ENCODE results near the gene ZNF646.

Gene ZNF646

DNA sequence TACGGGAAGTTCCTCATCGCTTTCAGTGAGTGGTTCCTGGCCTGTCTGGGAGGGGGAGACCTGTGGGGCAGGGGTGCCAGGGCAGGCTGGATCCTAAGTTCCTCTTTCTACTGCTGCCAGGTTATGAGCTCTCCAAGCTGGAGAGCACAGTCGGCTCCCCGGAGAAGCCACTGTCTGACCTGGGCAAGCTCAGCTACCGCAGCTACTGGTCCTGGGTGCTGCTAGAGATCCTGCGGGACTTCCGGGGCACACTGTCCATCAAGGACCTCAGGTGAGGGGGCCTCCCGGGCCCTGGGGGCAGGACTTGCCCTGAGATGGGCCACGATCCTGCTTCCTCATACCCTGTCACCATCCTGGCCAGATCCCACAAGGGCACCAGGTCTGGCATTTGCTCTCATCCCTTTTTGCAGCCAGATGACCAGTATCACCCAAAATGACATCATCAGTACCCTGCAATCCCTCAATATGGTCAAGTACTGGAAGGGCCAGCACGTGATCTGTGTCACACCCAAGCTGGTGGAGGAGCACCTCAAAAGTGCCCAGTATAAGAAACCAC, 56.2 kb downstream of the ZNF646 start:
- Histone ChIP-seq H4K20me1 (ENCODE audit: insufficient read depth, low read length) (no peaks in the 10 kb centered on the region), H3K27ac (ENCODE audit: low read length) (no peak overlapping the region), H3K27me3 (ENCODE audit: insufficient read depth, low read length, poor library complexity) (no peaks in the 10 kb centered on the region), H3K9ac (ENCODE audit: low read depth, low read length) (no peak overlapping the region), H3K9me3 (ENCODE audit: insufficient read depth, low read length, severe bottlenecking) (no peaks in the 10 kb centered on the region), H3K4me3 (ENCODE audit: low read depth in 1 of 2, low read length in 2 of 2) (no peak overlapping the region), H3K4me1 (ENCODE audit: insufficient read depth, low read length) (no peaks in the 10 kb centered on the region), H3K36me3 (ENCODE audit: insufficient read depth, low read length) (peaks cover 50% of the 10 kb centered on the region), H3K79me2 (ENCODE audit: insufficient read depth, low read length) (no peaks in the 10 kb centered on the region), H3K4me2 (ENCODE audit: insufficient read depth, low read length) (no peak overlapping the region), H2AFZ (ENCODE audit: low read depth, low read length) (no peak overlapping the region)
- TF ChIP-seq, protein P1, sequence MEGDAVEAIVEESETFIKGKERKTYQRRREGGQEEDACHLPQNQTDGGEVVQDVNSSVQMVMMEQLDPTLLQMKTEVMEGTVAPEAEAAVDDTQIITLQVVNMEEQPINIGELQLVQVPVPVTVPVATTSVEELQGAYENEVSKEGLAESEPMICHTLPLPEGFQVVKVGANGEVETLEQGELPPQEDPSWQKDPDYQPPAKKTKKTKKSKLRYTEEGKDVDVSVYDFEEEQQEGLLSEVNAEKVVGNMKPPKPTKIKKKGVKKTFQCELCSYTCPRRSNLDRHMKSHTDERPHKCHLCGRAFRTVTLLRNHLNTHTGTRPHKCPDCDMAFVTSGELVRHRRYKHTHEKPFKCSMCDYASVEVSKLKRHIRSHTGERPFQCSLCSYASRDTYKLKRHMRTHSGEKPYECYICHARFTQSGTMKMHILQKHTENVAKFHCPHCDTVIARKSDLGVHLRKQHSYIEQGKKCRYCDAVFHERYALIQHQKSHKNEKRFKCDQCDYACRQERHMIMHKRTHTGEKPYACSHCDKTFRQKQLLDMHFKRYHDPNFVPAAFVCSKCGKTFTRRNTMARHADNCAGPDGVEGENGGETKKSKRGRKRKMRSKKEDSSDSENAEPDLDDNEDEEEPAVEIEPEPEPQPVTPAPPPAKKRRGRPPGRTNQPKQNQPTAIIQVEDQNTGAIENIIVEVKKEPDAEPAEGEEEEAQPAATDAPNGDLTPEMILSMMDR (IDR thresholded peaks at IDR 0.05; ENCODE audit: borderline replicate concordance, extremely low read depth, low read length, poor library complexity, severe bottlenecking) = no peak
- TF ChIP-seq EZH2 (IDR thresholded peaks at IDR 0.05; ENCODE audit: borderline replicate concordance, low read depth, low read length, severe bottlenecking) = no peak
- no peak for DNase-seq
- ATAC-seq (ENCODE audit: insufficient read depth, low read depth) = no peak

DNA sequence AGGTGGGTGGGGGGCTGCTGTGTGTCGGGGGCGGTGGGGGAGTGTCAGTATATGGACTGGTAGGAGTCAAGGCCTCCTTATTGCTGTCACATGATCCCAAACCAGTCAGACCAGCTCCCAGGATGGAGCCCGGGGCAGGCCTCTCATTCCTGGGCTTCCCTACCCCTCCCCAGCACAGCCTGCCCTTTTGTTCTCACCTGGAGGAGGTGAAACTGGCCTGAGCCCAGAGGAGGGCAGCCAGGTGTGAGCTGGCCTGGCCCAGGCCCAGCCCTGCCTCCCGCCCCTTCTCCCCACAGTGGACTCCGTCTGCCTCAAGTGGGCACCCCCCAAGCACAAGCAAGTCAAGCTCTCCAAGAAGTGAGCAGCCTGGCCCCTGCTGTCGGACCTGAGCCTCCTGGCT, 56.7 kb downstream of the ZNF646 start:
- no peak overlapping the region for H3K27ac ChIP-seq (ENCODE audit: low read length)
- no peak overlapping the region for H3K4me3 ChIP-seq (ENCODE audit: low read depth in 1 of 2, low read length in 2 of 2)
- H3K4me2 ChIP-seq (ENCODE audit: insufficient read depth, low read length) = no peak overlapping the region
- no peaks in the 10 kb centered on the region for H3K27me3 ChIP-seq (ENCODE audit: insufficient read depth, low read length, poor library complexity)
- ATAC-seq (ENCODE audit: insufficient read depth, low read depth) = no peak
- no peaks in the 10 kb centered on the region for H3K9me3 ChIP-seq (ENCODE audit: insufficient read depth, low read length, severe bottlenecking)
- H3K79me2 ChIP-seq (ENCODE audit: insufficient read depth, low read length) = no peaks in the 10 kb centered on the region
- no peaks in the 10 kb centered on the region for H4K20me1 ChIP-seq (ENCODE audit: insufficient read depth, low read length)
- DNase-seq = no peak
- peaks cover 50% of the 10 kb centered on the region for H3K36me3 ChIP-seq (ENCODE audit: insufficient read depth, low read length)
- TF ChIP-seq, protein P1 (IDR thresholded peaks at IDR 0.05; ENCODE audit: borderline replicate concordance, extremely low read depth, low read length, poor library complexity, severe bottlenecking) = no peak
- no peak for TF ChIP-seq EZH2 (IDR thresholded peaks at IDR 0.05; ENCODE audit: borderline replicate concordance, low read depth, low read length, severe bottlenecking)
- H3K9ac ChIP-seq (ENCODE audit: low read depth, low read length) = no peak overlapping the region
- no peaks in the 10 kb centered on the region for H3K4me1 ChIP-seq (ENCODE audit: insufficient read depth, low read length)
- H2AFZ ChIP-seq (ENCODE audit: low read depth, low read length) = no peak overlapping the region

DNA sequence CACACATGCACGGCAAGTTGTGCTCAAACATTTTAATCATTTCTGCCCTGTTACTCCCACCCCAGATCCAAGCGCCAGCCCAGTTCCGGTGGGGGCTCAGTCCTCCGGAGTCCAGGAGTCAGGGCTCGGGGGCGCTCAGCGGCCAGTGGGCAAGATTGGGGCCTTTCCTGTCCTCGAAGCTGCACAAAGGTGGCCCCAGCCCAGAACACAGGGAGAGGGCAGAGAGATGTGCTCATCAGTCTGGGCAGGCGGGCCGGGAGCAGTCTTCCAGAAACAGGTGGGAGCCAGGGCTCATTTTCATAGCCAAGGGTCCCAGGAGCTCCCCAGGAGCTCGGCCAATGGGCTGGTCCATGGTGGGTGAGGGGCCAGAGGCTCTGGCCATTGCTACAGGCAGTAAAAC, 57.2 kb downstream of the ZNF646 start:
- no peak for DNase-seq
- Histone ChIP-seq H3K27ac (ENCODE audit: low read length) (no peak overlapping the region), H3K9ac (ENCODE audit: low read depth, low read length) (no peak overlapping the region), H3K36me3 (ENCODE audit: insufficient read depth, low read length) (peaks cover 50% of the 10 kb centered on the region), H3K9me3 (ENCODE audit: insufficient read depth, low read length, severe bottlenecking) (no peaks in the 10 kb centered on the region), H3K4me1 (ENCODE audit: insufficient read depth, low read length) (no peaks in the 10 kb centered on the region), H4K20me1 (ENCODE audit: insufficient read depth, low read length) (no peaks in the 10 kb centered on the region), H3K4me3 (ENCODE audit: low read depth in 1 of 2, low read length in 2 of 2) (no peak overlapping the region), H3K79me2 (ENCODE audit: insufficient read depth, low read length) (no peaks in the 10 kb centered on the region), H2AFZ (ENCODE audit: low read depth, low read length) (no peak overlapping the region), H3K4me2 (ENCODE audit: insufficient read depth, low read length) (no peak overlapping the region), H3K27me3 (ENCODE audit: insufficient read depth, low read length, poor library complexity) (no peaks in the 10 kb centered on the region)
- TF ChIP-seq EZH2 (IDR thresholded peaks at IDR 0.05; ENCODE audit: borderline replicate concordance, low read depth, low read length, severe bottlenecking) = no peak
- TF ChIP-seq, protein P1 (IDR thresholded peaks at IDR 0.05; ENCODE audit: borderline replicate concordance, extremely low read depth, low read length, poor library complexity, severe bottlenecking) = no peak
- no peak for ATAC-seq (ENCODE audit: insufficient read depth, low read depth)
